H7 (cell line): Measurements from ENCODE around the gene ETV6. TPM values are rescaled to one million over a fixed set of nuclear protein-coding genes. Genes with fewer than 3 reads are reported as not detected.

Source experiments
- DNase-seq: peaks from one replicate; pipeline ENCODE4 v3.0.0; 2012
- H3K27me3 ChIP-seq: 2 replicates; pipeline ENCODE4 v1.6.0; 2011; ENCODE audit warnings: mild to moderate bottlenecking, low read length; ENCODE audit not compliant: control insufficient read depth, insufficient read depth
- H3K36me3 ChIP-seq: replicated peaks from 2 replicates; pipeline ENCODE4 v1.5.1; 2011; ENCODE audit warnings: low read length; ENCODE audit not compliant: control insufficient read depth, insufficient read depth
- H3K4me3 ChIP-seq: 2 replicates; pipeline ENCODE4 v1.5.1; 2011; ENCODE audit warnings: low read depth, mild to moderate bottlenecking, control low read depth, low read length, moderate library complexity; ENCODE audit not compliant: insufficient read depth
- total RNA-seq: library from RNA; depleted of rRNA; stranded (reverse); fragments of >200 nt; shearing (Covaris generic); gene quantifications from 2 replicates; pipeline ENCODE4 v1.2.3, GENCODE V29; 2014

ETV6 gene
- total RNA-seq, 1 experiment from 2014 or later, result 5.7 TPM

- no peaks in the 10 kb centered on the region for H3K27me3 ChIP-seq
- no peak for DNase-seq
- H3K4me3 ChIP-seq, result no peak overlapping the region
- no peaks in the 10 kb centered on the region for H3K36me3 ChIP-seq
These were observed 122.5 kb downstream of the ETV6 start for GRCh38 chr12:11771895-11772502.

DNA sequence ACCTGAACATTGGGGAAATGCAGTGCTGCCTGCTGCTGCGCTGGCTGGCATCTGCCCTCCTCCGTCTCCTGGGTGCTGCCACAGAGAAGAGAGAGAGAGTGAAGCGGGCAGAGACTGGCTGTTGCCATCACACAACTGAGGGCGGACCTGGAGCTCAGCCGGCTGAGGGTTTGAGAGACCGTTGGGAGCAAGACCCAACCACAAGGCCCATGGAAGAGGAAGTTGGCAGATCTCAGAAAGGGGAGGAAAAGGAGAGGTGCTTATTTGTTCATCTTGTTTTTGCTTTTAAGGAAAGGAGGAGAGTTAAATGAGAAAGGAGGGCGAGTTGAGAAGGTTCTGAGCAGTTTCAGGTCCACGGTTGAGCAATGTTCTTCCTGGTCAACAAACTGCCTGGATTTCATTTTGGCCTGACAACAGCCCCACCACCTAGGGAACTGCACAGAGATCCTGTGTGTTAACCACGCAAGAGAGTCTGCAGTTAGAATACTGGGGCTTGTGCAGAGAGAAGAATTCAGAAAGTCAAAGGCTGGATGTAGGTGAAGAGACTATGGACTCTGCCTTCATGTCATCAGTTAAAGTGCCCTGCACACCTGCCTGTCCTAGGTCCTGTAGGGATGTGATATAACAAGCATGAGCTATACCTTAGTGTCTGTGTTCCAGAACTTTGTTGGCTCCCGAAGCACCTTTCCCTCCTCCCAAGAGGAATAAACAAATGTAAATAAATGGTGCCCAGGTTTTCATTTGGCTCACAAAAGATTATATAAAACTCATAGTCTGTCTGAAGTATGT lies 124.6 kb downstream of the ETV6 start:
- DNase-seq, result no peak
- no peaks in the 10 kb centered on the region for H3K27me3 ChIP-seq
- no peaks in the 10 kb centered on the region for H3K36me3 ChIP-seq
- no peak overlapping the region for H3K4me3 ChIP-seq

GRCh38 chr12:11774821-11775220 lies 125.3 kb downstream of the ETV6 start:
- Histone ChIP-seq H3K27me3 (no peaks in the 10 kb centered on the region), H3K4me3 (no peak overlapping the region), H3K36me3 (no peaks in the 10 kb centered on the region)
- DNase-seq, result no peak

DNA sequence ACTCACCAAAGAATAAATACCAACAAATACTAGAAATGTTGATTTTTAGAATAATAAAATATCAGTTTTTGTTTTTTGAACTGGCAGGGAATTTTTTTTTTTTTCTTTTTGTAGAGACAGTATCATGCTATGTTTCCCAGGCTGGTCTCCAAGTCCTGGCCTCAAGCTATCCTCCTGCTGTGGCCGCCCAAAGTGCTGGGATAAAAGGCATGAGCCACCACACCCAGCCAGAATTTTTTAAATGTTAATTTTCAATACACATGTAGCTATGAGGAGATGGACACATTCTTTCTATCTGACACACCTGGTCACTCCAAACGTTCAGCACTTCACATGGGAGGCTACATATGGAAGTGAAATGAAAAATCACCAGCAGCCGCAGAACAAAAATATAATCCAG lies 126.8 kb downstream of the ETV6 start:
- Histone ChIP-seq H3K27me3 (no peaks in the 10 kb centered on the region), H3K4me3 (no peak overlapping the region)
- DNase-seq, result no peak

DNA sequence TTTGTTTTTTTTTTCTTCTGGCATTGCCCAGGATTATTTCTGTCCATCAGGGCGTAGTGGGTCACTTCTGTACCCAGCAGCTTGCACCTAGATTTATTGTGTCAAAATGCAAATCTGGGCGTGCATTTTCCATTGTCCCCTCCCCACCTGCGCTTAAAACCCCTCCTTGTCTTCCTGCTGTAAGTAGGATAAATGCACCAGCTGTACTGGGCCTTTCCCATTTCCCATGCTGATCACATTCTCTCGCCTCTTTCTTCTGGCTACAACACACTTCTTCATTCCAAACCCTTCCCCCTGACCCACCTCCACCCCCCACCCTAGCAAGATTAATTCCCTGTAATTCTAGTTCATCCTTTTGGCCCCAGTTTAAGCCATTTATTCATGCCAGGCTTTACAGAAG lies 128.0 kb downstream of the ETV6 start:
- H3K36me3 ChIP-seq, result no peaks in the 10 kb centered on the region
- H3K27me3 ChIP-seq, result no peaks in the 10 kb centered on the region
- no peak overlapping the region for H3K4me3 ChIP-seq
- no peak for DNase-seq

More for the DNA sequence above, 126.8 kb downstream of the ETV6 start:
- H3K36me3 ChIP-seq, result no peaks in the 10 kb centered on the region

DNA sequence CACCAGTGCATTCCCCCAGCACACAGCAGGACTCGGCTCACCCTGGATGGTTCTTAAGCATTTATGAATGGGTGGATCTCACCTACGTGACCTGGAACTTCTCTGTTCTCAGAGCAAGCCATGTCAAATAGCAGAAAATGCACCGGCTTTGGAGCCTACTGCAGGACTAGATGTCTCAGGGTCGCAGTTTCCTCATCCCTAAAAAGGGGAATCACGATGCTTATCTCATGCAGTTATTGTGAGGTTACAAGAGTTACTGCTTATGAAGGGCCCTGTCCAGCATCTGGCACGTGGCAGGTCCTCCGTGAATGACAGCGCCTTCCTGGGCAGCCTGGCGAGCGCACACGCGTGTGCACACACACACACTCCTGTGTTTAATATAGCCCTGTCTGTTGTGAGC lies 128.5 kb downstream of the ETV6 start:
- no peak for DNase-seq
- Histone ChIP-seq H3K4me3 (no peak overlapping the region), H3K36me3 (no peaks in the 10 kb centered on the region)

GRCh38 chr12:11778713-11779685 lies 129.5 kb downstream of the ETV6 start:
- Histone ChIP-seq H3K36me3 (no peaks in the 10 kb centered on the region), H3K27me3 (no peaks in the 10 kb centered on the region), H3K4me3 (no peak overlapping the region)
- no peak for DNase-seq

More for the DNA sequence above, 128.5 kb downstream of the ETV6 start:
- no peaks in the 10 kb centered on the region for H3K27me3 ChIP-seq

GRCh38 chr12:11780521-11781101 lies 131.1 kb downstream of the ETV6 start:
- DNase-seq, result no peak
- no peaks in the 10 kb centered on the region for H3K36me3 ChIP-seq
- H3K4me3 ChIP-seq, result no peak overlapping the region
- H3K27me3 ChIP-seq, result no peaks in the 10 kb centered on the region

GRCh38 chr12:11782914-11783420 lies 133.5 kb downstream of the ETV6 start:
- DNase-seq, result no peak
- H3K36me3 ChIP-seq, result no peaks in the 10 kb centered on the region
- H3K27me3 ChIP-seq, result no peaks in the 10 kb centered on the region

DNA sequence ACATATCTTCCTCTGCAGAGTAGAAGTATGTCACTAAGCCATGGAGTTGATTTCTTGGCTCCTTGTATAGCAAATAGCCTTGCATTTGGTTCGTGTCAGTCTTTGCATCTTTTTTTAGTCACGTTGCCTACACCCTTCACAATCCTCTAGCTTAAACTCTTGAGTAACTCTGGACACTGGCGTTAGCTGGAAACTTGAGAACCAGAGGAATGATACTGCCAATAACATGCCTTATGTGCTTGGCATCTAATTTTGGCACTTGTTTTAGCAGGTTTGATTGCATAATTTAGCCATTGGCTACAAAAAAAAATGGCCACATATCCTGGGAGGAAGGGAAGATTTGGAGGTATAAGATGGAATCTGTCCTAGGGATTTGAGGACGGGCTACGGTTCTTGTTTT lies 136.2 kb downstream of the ETV6 start:
- Histone ChIP-seq H3K4me3 (no peak overlapping the region), H3K27me3 (no peaks in the 10 kb centered on the region), H3K36me3 (no peaks in the 10 kb centered on the region)
- no peak for DNase-seq

More at GRCh38 chr12:11782914-11783420, 133.5 kb downstream of the ETV6 start:
- no peak overlapping the region for H3K4me3 ChIP-seq

- no peaks in the 10 kb centered on the region for H3K27me3 ChIP-seq
- no peak overlapping the region for H3K4me3 ChIP-seq
- H3K36me3 ChIP-seq, result no peaks in the 10 kb centered on the region
- DNase-seq, result no peak
These were observed 137.3 kb downstream of the ETV6 start for GRCh38 chr12:11786638-11787365.

DNA sequence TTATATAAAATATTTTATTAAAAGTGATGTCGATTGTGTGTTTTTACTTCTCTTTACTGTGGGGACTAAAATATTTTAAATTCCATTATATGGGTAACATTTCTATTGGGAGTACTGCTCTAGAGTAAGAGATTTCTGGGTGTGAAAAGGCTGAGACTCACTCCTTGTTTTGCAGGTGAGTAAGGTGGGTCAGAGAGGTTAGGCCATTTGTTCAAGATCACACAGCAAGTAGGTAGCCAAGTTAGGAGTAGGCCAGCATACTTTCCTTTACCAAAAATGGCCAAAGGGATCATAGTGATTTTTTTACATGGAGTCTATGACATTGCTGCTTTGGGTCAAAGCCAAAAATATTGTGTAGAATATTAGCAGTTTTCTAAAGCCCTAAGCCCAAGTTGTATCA lies 138.0 kb downstream of the ETV6 start:
- Histone ChIP-seq H3K4me3 (no peak overlapping the region), H3K36me3 (no peaks in the 10 kb centered on the region), H3K27me3 (no peaks in the 10 kb centered on the region)
- DNase-seq, result no peak

DNA sequence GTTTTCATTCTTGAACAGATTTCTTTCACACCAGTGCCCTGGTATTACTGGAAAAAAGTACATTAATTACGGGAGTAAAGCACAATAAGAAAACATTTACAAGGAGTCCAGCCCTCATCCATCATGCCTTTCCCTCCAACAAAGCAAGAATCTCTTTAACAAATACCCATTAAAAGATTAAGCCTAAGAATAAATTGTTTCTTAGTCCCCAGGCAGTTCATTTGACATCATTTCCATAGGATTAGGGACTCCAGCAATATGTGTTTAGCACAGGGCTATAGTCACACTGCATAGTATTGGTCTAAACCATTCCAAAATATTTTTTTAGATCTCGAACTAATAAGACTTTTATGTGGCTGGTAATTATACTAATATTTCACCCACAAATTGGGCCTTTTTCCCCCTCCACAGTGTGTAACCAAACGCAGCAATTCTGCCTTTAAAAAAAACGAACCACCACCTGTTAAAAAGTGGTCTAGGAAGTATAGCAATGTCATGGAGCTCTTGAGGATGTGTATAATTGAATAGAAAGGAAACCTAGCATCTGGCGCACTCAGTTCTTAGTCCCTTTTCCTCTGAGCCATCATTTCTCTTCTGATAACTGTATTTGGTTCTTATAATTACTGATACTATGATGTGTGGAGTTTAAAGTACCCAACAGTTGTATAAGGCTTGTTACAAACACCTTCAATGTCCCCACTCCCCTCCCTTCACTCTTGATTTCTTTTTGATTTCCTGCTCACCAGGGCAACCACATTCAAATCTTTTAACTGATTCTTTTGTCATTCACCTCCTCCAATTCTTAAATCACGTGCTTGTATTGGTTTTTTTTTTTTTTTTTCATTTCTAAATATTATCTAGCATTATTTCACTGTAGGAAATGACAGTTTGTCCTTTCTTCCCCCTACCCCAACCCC lies 138.7 kb downstream of the ETV6 start:
- H3K4me3 ChIP-seq, result no peak overlapping the region
- no peaks in the 10 kb centered on the region for H3K36me3 ChIP-seq
- no peak for DNase-seq
- H3K27me3 ChIP-seq, result no peaks in the 10 kb centered on the region
